Keratinocyte (primary cell): Measurements from ENCODE around the gene SLC27A4.

ENCODE experiments used
- CTCF ChIP-seq, 3 experiments: IDR thresholded peaks in 1 of 3; conservative IDR thresholded peaks in 1 of 3; optimal IDR thresholded peaks in 1 of 3; 2 replicates in 2 of 3; 3 replicates in 1 of 3; pipeline versions ENCODE3 to v1.5.1; 2011; ENCODE audit warnings: low read length in 3 of 3, mild to moderate bottlenecking in 3 of 3, moderate library complexity in 2 of 3, control low read depth in 1 of 3, inconsistent platforms in 1 of 3; ENCODE audit not compliant: insufficient read depth in 2 of 3; ENCODE audit errors: extremely low read depth in 1 of 3
- EZH2 ChIP-seq: IDR thresholded peaks from one replicate; pipeline ENCODE4 v1.6.1; 2012; ENCODE audit warnings: inconsistent platforms, mild to moderate bottlenecking, low read length, moderate library complexity

DNA sequence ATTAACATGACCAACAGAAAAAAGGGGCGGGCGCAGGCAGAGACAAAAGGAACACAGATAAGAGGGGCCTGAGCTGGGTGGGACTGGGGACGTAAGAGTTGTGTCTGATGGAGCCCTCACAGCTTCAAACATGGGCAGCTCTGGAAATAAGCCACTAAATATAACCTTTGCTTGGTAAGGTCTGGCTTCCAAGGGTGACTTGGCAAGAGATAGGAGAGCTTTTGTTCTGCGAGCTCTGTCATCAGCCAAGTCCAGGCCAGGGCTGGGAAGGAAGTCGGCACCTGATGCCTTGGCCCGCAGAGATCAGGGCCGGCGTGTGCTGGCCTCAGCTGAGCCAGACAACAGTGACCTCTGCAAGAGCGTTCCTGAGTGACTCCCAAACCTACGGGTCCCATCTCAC, 29.9 kb upstream of the SLC27A4 start:
- TF ChIP-seq CTCF (optimal IDR thresholded peaks at IDR 0.05 in 1 of 3, IDR thresholded peaks at IDR 0.05 in 1 of 3, conservative IDR thresholded peaks at IDR 0.05 in 1 of 3; ENCODE audit: extremely low read depth in 1 of 3, insufficient read depth in 2 of 3, low read length in 3 of 3) (no peak), EZH2 (no peak)
